HCT116 (cell line): ENCODE results near the gene ZNF729. TPM values are rescaled to one million over a fixed set of nuclear protein-coding genes. Genes with fewer than 3 reads are reported as not detected.

ENCODE experiments used
- ATAC-seq: fragments of 200-7000 bp; cut with Tn5 transposase; 2 replicates; pipeline ENCODE4 v1.9.1; 2020; ENCODE audit warnings: mild to moderate bottlenecking, moderate library complexity
- BruUV-seq: library from RNA; stranded (reverse); fragments of 400-500 nt; replicated peaks from 2 replicates; lab custom pipeline; 2021; lab: Mats Ljungman, UMichigan
- CTCF ChIA-PET: fragments of 300-600 bp; sonication (Branson Sonifier 250); formaldehyde crosslinking; loops from one replicate; lab custom pipeline; 2021; ENCODE audit warnings: antibody characterized with exemption; lab: Charles Lee
- POLR2A ChIA-PET: fragments of 300-600, 350-600 bp; sonication (Branson Sonifier 250); formaldehyde crosslinking; loops from one replicate; lab custom pipeline; 2021; ENCODE audit warnings: antibody characterized with exemption; lab: Charles Lee
- RAD21 ChIA-PET, 2 experiments: fragments of 300-600 bp; sonication (Branson Sonifier 250); formaldehyde crosslinking; loops; one replicate each; lab custom pipeline; 2023; ENCODE audit warnings: low total read pairs in 2 of 2; ENCODE audit not compliant: uncharacterized antibody in 2 of 2, unreplicated experiment in 2 of 2, low non-redundant PET in 1 of 2; lab: Charles Lee
- DNase-seq: peaks from one replicate; pipeline ENCODE4 v3.0.0-alpha.2; 2010; ENCODE audit warnings: low read depth, low spot score
- H2AFZ ChIP-seq: fragments of 200-600 bp; shearing (Covaris generic), sonication (generic); 2 replicates; pipeline ENCODE4 v1.6.1; 2017; ENCODE audit warnings: low read depth, mixed run types, mixed read lengths, antibody characterized with exemption, low read length; ENCODE audit not compliant: poor library complexity, severe bottlenecking
- H3K27ac ChIP-seq: 2 replicates; pipeline ENCODE4 v1.5.1; 2012; ENCODE audit warnings: low read depth, low read length
- H3K27me3 ChIP-seq: fragments of 200-600 bp; sonication (generic); 2 replicates; pipeline ENCODE4 v1.6.1; 2016; ENCODE audit warnings: mixed run types, low read length, mixed read lengths; ENCODE audit not compliant: insufficient read depth
- H3K36me3 ChIP-seq, 2 experiments: fragments of 200-500 bp in 1 of 2; fragments of 200-600 bp in 1 of 2; sonication (Bioruptor generic) in 1 of 2; sonication (generic) in 1 of 2; 2 replicates each; pipeline versions ENCODE4 v1.5.1 to v1.6.1; 2014 to 2016; ENCODE audit warnings: low read length in 2 of 2, inconsistent platforms in 1 of 2, mixed read lengths in 1 of 2, mixed run types in 1 of 2; ENCODE audit not compliant: insufficient read depth in 2 of 2, control insufficient read depth in 1 of 2
- H3K4me1 ChIP-seq, 2 experiments: fragments of 200-600 bp in 1 of 2; sonication (generic) in 1 of 2; 2 replicates each; pipeline versions ENCODE4 v1.5.1 to v1.6.1; 2012 to 2017; ENCODE audit warnings: low read length in 2 of 2, inconsistent platforms in 1 of 2, mild to moderate bottlenecking in 1 of 2, mixed read lengths in 1 of 2, mixed run types in 1 of 2, moderate library complexity in 1 of 2; ENCODE audit not compliant: insufficient read depth in 2 of 2, control insufficient read depth in 1 of 2
- H3K4me2 ChIP-seq: fragments of 200-600 bp; sonication (generic); 2 replicates; pipeline ENCODE4 v1.6.1; 2017; ENCODE audit warnings: mixed run types, low read length, mixed read lengths
- H3K4me3 ChIP-seq, 2 experiments: fragments of 200-600 bp in 1 of 2; sonication (generic) in 1 of 2; replicated peaks in 1 of 2; 2 replicates each; pipeline ENCODE4 v1.5.1; 2011 to 2016; ENCODE audit warnings: low read length in 2 of 2, control low read depth in 1 of 2, low read depth in 1 of 2, mild to moderate bottlenecking in 1 of 2, mixed read lengths in 1 of 2, mixed run types in 1 of 2
- H3K79me2 ChIP-seq: fragments of 200-600 bp; sonication (generic); 2 replicates; pipeline ENCODE4 v1.6.1; 2017; ENCODE audit warnings: mild to moderate bottlenecking, mixed run types, low read length, moderate library complexity, mixed read lengths; ENCODE audit not compliant: insufficient read depth
- H3K9ac ChIP-seq: fragments of 200-600 bp; sonication (generic); 2 replicates; pipeline ENCODE4 v1.6.1; 2016; ENCODE audit warnings: low read length, mixed read lengths
- H3K9me2 ChIP-seq: fragments of 200-600 bp; sonication (generic), shearing (Covaris generic); 2 replicates; pipeline ENCODE4 v1.6.1; 2017; ENCODE audit warnings: mixed run types, mild to moderate bottlenecking, moderate library complexity; ENCODE audit not compliant: insufficient read depth
- H3K9me3 ChIP-seq, 2 experiments: fragments of 200-500 bp in 1 of 2; fragments of 200-600 bp in 1 of 2; sonication (Bioruptor generic) in 1 of 2; sonication (generic) in 1 of 2; 2 replicates each; pipeline ENCODE4 v1.6.1; 2014 to 2017; ENCODE audit warnings: low read length in 2 of 2, mixed read lengths in 2 of 2, inconsistent platforms in 1 of 2, low read depth in 1 of 2, mild to moderate bottlenecking in 1 of 2, mixed run types in 1 of 2, moderate library complexity in 1 of 2; ENCODE audit not compliant: control insufficient read depth in 1 of 2, insufficient read depth in 1 of 2
- H4K20me1 ChIP-seq: fragments of 200-600 bp; sonication (generic), shearing (Covaris generic); 2 replicates; pipeline ENCODE4 v1.6.1; 2017; ENCODE audit warnings: mixed run types, mild to moderate bottlenecking, moderate library complexity; ENCODE audit not compliant: insufficient read depth
- CEBPB ChIP-seq: IDR thresholded peaks from 2 replicates; pipeline ENCODE4 v1.6.1; 2012; ENCODE audit warnings: low read depth
- EGR1 ChIP-seq: IDR thresholded peaks from 2 replicates; pipeline ENCODE4 v1.6.1; 2012; ENCODE audit warnings: low read depth
- EZH2 ChIP-seq: fragments of 200-600 bp; sonication (generic); IDR thresholded peaks from 2 replicates; pipeline ENCODE4 v1.6.1; 2017; ENCODE audit warnings: antibody characterized with exemption, mixed run types
- FOSL1 ChIP-seq: IDR thresholded peaks from 2 replicates; pipeline ENCODE4 v1.6.1; 2012; ENCODE audit warnings: low read depth
- POLR2A ChIP-seq: IDR thresholded peaks from 2 replicates; pipeline ENCODE4 v1.7.0; 2011; ENCODE audit warnings: borderline replicate concordance; ENCODE audit not compliant: insufficient read depth, insufficient read length; ENCODE audit errors: extremely low read depth
- TCF7L2 ChIP-seq: IDR thresholded peaks from 2 replicates; pipeline ENCODE4 v1.7.0; 2011; ENCODE audit warnings: borderline replicate concordance, inconsistent platforms; ENCODE audit not compliant: insufficient read depth, insufficient read length; ENCODE audit errors: extremely low read depth
- ZNF274 ChIP-seq: fragments of 200-500 bp; sonication (Bioruptor generic); IDR thresholded peaks from 2 replicates; pipeline ENCODE4 v1.6.1; 2014; ENCODE audit warnings: mild to moderate bottlenecking, low read depth, low read length, inconsistent platforms
- intact Hi-C: fragments of 100-400 bp; cut with micrococcal nuclease; formaldehyde crosslinking; loops from 2 replicates; pipeline ENCODE4 v1.10.0; 2022
- total RNA-seq: library from RNA; stranded (reverse); gene quantifications from one replicate; pipeline ENCODE4 v1.2.1, GENCODE V29; 2021; ENCODE audit not compliant: unreplicated experiment
- TF ChIP-seq, protein P1 (sequence below): IDR thresholded peaks from 2 replicates; pipeline ENCODE4 v1.6.1; 2012; ENCODE audit warnings: low read depth
- TF ChIP-seq, protein P2 (sequence below): IDR thresholded peaks from 2 replicates; pipeline ENCODE4 v1.6.1; 2011; ENCODE audit warnings: mild to moderate bottlenecking, low read length, moderate library complexity; ENCODE audit not compliant: insufficient replicate concordance; ENCODE audit errors: extremely low read depth
- TF ChIP-seq, protein P3 (sequence below), 3 experiments: fragments of 200-600 bp in 1 of 3; sonication (generic) in 1 of 3; IDR thresholded peaks in 2 of 3; conservative IDR thresholded peaks in 1 of 3; 2 replicates each; pipeline ENCODE4 v1.5.1; 2012 to 2017; ENCODE audit warnings: low read depth in 2 of 3, low read length in 2 of 3, antibody characterized with exemption in 1 of 3, borderline replicate concordance in 1 of 3, control low read depth in 1 of 3, mild to moderate bottlenecking in 1 of 3, mixed read lengths in 1 of 3, mixed run types in 1 of 3, moderate library complexity in 1 of 3; ENCODE audit not compliant: insufficient read depth in 1 of 3
- TF ChIP-seq, protein P4 (sequence below): IDR thresholded peaks from 2 replicates; pipeline ENCODE4 v1.6.1; 2012

The ZNF729 gene
- total RNA-seq, 1 experiment from 2014 or later = not detected

DNA sequence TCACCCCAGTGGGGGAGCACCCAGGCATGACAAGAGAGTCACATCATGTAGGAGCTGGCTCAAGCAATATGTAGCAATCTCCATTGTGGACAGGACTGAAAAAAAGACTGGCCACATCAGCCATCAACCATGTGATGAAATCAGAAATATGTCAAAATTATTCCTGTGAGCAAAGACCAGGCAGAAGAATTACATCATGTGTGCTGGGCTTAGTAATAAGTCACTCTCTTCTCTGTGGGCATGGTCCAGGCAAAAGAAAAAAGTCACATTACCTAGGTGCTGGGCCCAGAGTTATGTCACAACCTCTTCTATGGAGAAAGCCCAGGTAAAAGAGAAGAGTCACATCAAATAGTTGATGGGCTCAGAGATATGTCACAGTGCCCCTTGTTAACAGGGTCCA, 28.3 kb upstream of the ZNF729 start:
- Histone ChIP-seq H3K9me3 (peaks cover 5 to 24% of the 10 kb centered on the region in 2 experiments; a peak in 3 of 4 replicates), H3K4me2 (no peak overlapping the region), H3K9me2 (no peaks in the 10 kb centered on the region), H3K9ac (no peak overlapping the region), H3K4me1 (no peaks in the 10 kb centered on the region)
- DNase-seq (no peak), ATAC-seq (no peak)
- BruUV-seq = no TSS peak
- no peak for TF ChIP-seq EZH2
- TF ChIP-seq, protein P1, sequence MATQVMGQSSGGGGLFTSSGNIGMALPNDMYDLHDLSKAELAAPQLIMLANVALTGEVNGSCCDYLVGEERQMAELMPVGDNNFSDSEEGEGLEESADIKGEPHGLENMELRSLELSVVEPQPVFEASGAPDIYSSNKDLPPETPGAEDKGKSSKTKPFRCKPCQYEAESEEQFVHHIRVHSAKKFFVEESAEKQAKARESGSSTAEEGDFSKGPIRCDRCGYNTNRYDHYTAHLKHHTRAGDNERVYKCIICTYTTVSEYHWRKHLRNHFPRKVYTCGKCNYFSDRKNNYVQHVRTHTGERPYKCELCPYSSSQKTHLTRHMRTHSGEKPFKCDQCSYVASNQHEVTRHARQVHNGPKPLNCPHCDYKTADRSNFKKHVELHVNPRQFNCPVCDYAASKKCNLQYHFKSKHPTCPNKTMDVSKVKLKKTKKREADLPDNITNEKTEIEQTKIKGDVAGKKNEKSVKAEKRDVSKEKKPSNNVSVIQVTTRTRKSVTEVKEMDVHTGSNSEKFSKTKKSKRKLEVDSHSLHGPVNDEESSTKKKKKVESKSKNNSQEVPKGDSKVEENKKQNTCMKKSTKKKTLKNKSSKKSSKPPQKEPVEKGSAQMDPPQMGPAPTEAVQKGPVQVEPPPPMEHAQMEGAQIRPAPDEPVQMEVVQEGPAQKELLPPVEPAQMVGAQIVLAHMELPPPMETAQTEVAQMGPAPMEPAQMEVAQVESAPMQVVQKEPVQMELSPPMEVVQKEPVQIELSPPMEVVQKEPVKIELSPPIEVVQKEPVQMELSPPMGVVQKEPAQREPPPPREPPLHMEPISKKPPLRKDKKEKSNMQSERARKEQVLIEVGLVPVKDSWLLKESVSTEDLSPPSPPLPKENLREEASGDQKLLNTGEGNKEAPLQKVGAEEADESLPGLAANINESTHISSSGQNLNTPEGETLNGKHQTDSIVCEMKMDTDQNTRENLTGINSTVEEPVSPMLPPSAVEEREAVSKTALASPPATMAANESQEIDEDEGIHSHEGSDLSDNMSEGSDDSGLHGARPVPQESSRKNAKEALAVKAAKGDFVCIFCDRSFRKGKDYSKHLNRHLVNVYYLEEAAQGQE = no peak
- no peak for TF ChIP-seq FOSL1
- TF ChIP-seq ZNF274 = no peak
- TF ChIP-seq, protein P2, sequence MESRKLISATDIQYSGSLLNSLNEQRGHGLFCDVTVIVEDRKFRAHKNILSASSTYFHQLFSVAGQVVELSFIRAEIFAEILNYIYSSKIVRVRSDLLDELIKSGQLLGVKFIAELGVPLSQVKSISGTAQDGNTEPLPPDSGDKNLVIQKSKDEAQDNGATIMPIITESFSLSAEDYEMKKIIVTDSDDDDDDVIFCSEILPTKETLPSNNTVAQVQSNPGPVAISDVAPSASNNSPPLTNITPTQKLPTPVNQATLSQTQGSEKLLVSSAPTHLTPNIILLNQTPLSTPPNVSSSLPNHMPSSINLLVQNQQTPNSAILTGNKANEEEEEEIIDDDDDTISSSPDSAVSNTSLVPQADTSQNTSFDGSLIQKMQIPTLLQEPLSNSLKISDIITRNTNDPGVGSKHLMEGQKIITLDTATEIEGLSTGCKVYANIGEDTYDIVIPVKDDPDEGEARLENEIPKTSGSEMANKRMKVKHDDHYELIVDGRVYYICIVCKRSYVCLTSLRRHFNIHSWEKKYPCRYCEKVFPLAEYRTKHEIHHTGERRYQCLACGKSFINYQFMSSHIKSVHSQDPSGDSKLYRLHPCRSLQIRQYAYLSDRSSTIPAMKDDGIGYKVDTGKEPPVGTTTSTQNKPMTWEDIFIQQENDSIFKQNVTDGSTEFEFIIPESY = no peak
- TF ChIP-seq EGR1 = no peak
- TF ChIP-seq, protein P3, sequence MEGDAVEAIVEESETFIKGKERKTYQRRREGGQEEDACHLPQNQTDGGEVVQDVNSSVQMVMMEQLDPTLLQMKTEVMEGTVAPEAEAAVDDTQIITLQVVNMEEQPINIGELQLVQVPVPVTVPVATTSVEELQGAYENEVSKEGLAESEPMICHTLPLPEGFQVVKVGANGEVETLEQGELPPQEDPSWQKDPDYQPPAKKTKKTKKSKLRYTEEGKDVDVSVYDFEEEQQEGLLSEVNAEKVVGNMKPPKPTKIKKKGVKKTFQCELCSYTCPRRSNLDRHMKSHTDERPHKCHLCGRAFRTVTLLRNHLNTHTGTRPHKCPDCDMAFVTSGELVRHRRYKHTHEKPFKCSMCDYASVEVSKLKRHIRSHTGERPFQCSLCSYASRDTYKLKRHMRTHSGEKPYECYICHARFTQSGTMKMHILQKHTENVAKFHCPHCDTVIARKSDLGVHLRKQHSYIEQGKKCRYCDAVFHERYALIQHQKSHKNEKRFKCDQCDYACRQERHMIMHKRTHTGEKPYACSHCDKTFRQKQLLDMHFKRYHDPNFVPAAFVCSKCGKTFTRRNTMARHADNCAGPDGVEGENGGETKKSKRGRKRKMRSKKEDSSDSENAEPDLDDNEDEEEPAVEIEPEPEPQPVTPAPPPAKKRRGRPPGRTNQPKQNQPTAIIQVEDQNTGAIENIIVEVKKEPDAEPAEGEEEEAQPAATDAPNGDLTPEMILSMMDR (IDR thresholded peaks at IDR 0.05 in 2 of 3, conservative IDR thresholded peaks at IDR 0.05 in 1 of 3; ENCODE audit: borderline replicate concordance in 1 of 3, insufficient read depth in 1 of 3, low read depth in 2 of 3, low read length in 2 of 3) = no peak
- TF ChIP-seq POLR2A = no peak
- no peak for TF ChIP-seq CEBPB
- TF ChIP-seq, protein P4, sequence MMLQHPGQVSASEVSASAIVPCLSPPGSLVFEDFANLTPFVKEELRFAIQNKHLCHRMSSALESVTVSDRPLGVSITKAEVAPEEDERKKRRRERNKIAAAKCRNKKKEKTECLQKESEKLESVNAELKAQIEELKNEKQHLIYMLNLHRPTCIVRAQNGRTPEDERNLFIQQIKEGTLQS = no peak
- TF ChIP-seq TCF7L2 = no peak
- TF ChIP-seq, all 23 proteins: peak for 0
- ChIA-PET POLR2A (no interaction called here), RAD21 (no interaction called here), CTCF (no interaction called here)
- H3K4me3 ChIP-seq = no peak overlapping the region
- H3K27me3 ChIP-seq = no peaks in the 10 kb centered on the region
- intact Hi-C loops = no loop called here
- no peak overlapping the region for H3K27ac ChIP-seq
- H3K79me2 ChIP-seq = no peaks in the 10 kb centered on the region
- H2AFZ ChIP-seq = no peak overlapping the region
- no peaks in the 10 kb centered on the region for H3K36me3 ChIP-seq
- H4K20me1 ChIP-seq = no peaks in the 10 kb centered on the region
